ENCODE data around the gene TEX9. TPM values are rescaled to one million over a fixed set of nuclear protein-coding genes. Genes with fewer than 3 reads are reported as not detected.

Gene TEX9
- total RNA-seq, 1 experiment from 2014 or later = 8.4 TPM

GRCh38 chr15:56343879-56344278 is 21.3 kb upstream of the TEX9 start:
- no peak overlapping the region for H3K18ac ChIP-seq (ENCODE audit: insufficient read length, low read depth, low read length)
- H2BK20ac ChIP-seq (ENCODE audit: low read depth, low read length, poor library complexity, severe bottlenecking) = no peak overlapping the region
- H3K4ac ChIP-seq (ENCODE audit: low read depth, low read length) = no peak overlapping the region
- H3K9ac ChIP-seq (ENCODE audit: extremely low read depth, insufficient read length, low read length) = no peak overlapping the region
- no peak overlapping the region for H3K4me3 Mint-ChIP-seq
- no peak for DNase-seq
- no peak overlapping the region for H3K27ac ChIP-seq (ENCODE audit: insufficient read length, low read depth, low read length)
- H3K27ac Mint-ChIP-seq = no peak overlapping the region
- no peaks in the 10 kb centered on the region for H3K79me1 ChIP-seq (ENCODE audit: insufficient read depth, low read depth, low read length, poor library complexity, severe bottlenecking)
- H3K79me2 ChIP-seq (ENCODE audit: insufficient read depth, low read length) = no peaks in the 10 kb centered on the region
- no peak overlapping the region for H4K91ac ChIP-seq (ENCODE audit: insufficient read length, low read depth, low read length)
- H3K9me3 Mint-ChIP-seq = no peaks in the 10 kb centered on the region; a peak in 2 of 5 replicates
- no peak overlapping the region for H3K14ac ChIP-seq (ENCODE audit: insufficient read depth, low read length)
- H3K4me1 Mint-ChIP-seq = peaks cover 8 to 9% of the 10 kb centered on the region in 2 experiments
- H2BK15ac ChIP-seq (ENCODE audit: low read depth, low read length) = no peak overlapping the region
- no peak overlapping the region for H3K23ac ChIP-seq (ENCODE audit: insufficient read length, low read depth, low read length)
- H2BK12ac ChIP-seq (ENCODE audit: insufficient read length, low read depth, low read length) = no peak overlapping the region
- no peaks in the 10 kb centered on the region; the same call in 1 of the 2 replicates for H3K27me3 Mint-ChIP-seq (ENCODE audit: low read depth)
- no peaks in the 10 kb centered on the region for H4K20me1 ChIP-seq (ENCODE audit: control insufficient read depth, insufficient read depth, insufficient read length)
- TF ChIP-seq, protein P1, sequence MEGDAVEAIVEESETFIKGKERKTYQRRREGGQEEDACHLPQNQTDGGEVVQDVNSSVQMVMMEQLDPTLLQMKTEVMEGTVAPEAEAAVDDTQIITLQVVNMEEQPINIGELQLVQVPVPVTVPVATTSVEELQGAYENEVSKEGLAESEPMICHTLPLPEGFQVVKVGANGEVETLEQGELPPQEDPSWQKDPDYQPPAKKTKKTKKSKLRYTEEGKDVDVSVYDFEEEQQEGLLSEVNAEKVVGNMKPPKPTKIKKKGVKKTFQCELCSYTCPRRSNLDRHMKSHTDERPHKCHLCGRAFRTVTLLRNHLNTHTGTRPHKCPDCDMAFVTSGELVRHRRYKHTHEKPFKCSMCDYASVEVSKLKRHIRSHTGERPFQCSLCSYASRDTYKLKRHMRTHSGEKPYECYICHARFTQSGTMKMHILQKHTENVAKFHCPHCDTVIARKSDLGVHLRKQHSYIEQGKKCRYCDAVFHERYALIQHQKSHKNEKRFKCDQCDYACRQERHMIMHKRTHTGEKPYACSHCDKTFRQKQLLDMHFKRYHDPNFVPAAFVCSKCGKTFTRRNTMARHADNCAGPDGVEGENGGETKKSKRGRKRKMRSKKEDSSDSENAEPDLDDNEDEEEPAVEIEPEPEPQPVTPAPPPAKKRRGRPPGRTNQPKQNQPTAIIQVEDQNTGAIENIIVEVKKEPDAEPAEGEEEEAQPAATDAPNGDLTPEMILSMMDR (conservative IDR thresholded peaks at IDR 0.05) = no peak
- no peak overlapping the region for H2BK5ac ChIP-seq (ENCODE audit: insufficient read length, low read length)
- H3T11ph ChIP-seq (ENCODE audit: low read length) = no peak overlapping the region
- no peaks in the 10 kb centered on the region for H3K9me3 ChIP-seq (ENCODE audit: control insufficient read depth, low read depth, low read length)
- H2BK120ac ChIP-seq (ENCODE audit: low read depth, low read length, poor library complexity, severe bottlenecking) = no peak overlapping the region
- no peak overlapping the region for H3K56ac ChIP-seq (ENCODE audit: insufficient read length, low read depth, low read length)
- H3K27me3 ChIP-seq (ENCODE audit: insufficient read depth, low read length) = no peaks in the 10 kb centered on the region
- no peak overlapping the region for H4K5ac ChIP-seq (ENCODE audit: insufficient read length, low read depth, low read length)
- H3K23me2 ChIP-seq (ENCODE audit: insufficient read length, low read depth, low read length, poor library complexity, severe bottlenecking) = no peaks in the 10 kb centered on the region
- no peak overlapping the region for H2AK5ac ChIP-seq (ENCODE audit: insufficient read length, low read length)
- no peak overlapping the region for H2AFZ ChIP-seq (ENCODE audit: low read length)
- WGBS (ENCODE audit: extremely low coverage, insufficient read length, low lambda C conversion rate) = no CpG with 5 or more reads among the region's 2 CpGs
- H3K36me3 Mint-ChIP-seq (ENCODE audit: insufficient read depth in 1 of 3, low read depth in 3 of 3) = no peaks in the 10 kb centered on the region
- no peak overlapping the region for H4K8ac ChIP-seq (replicated peaks; ENCODE audit: insufficient read length, low read depth, low read length)
- no peaks in the 10 kb centered on the region for H3K4me1 ChIP-seq (ENCODE audit: insufficient read depth, low read length)
- H3K4me2 ChIP-seq (ENCODE audit: insufficient read depth, insufficient read length, low read length) = no peak overlapping the region
